ENCODE data around the gene CEP78. TPM values are rescaled to one million over a fixed set of nuclear protein-coding genes. Genes with fewer than 3 reads are reported as not detected.
A peak's percentile ranks its signal among the peaks of the same experiment; 100 is the strongest.
"Not testable (repeated sequence)": the region's sequence is repeated elsewhere in the genome, so short reads cannot be mapped to it uniquely, and the experiment has no call there.

The CEP78 gene
- total RNA-seq, 5 donors from 2014 or later (not counting 1 experiment from before 2014, with no cell fraction given): 23.2 to 37.4 (median 29.5) TPM

GRCh38 chr9:78196258-78196657, 39.6 kb upstream of the CEP78 start:
- Histone ChIP-seq H3K27ac (ENCODE audit: low read length) (no peak overlapping the region), H3K4me3 (ENCODE audit: control insufficient read depth in 1 of 2, extremely low read depth in 1 of 2, low read length in 1 of 2) (no peak overlapping the region), H3K4me1 (ENCODE audit: control insufficient read depth in 1 of 2, extremely low read depth in 1 of 2, insufficient read depth in 2 of 2, low read length in 2 of 2) (peaks cover 5 to 9% of the 10 kb centered on the region in 2 experiments), H3K27me3 (replicated peaks in 1 of 2; ENCODE audit: control insufficient read depth in 2 of 2, extremely low read depth in 1 of 2, insufficient read depth in 2 of 2, low read length in 1 of 2) (no peaks in the 10 kb centered on the region), H3K9me3 (no peaks in the 10 kb centered on the region), H3K36me3 (ENCODE audit: control insufficient read depth in 2 of 2, extremely low read depth in 1 of 2, insufficient read depth in 1 of 2, low read length in 1 of 2) (no peaks in the 10 kb centered on the region)
- H3K4me3 Mint-ChIP-seq: no peak overlapping the region
- DNase-seq: no peak
- no peak for ATAC-seq (replicated peaks in 1 of 4)
- no peaks in the 10 kb centered on the region for H3K27me3 Mint-ChIP-seq
- no peak overlapping the region for H3K27ac Mint-ChIP-seq
- POLR2A ChIA-PET: interaction anchor here in 1 of 2 donors (0.6 kb wide), 1 partner anchor 95 kb away, joined by 10 read pairs; no protein-coding TSS in a partner anchor
- peaks cover 20 to 33% (median 22%) of the 10 kb centered on the region in 3 donors for H3K4me1 Mint-ChIP-seq
- CTCF ChIA-PET: interaction anchor here in 1 of 2 donors (0.8 kb wide), 1 partner anchor 14 kb away, joined by 3 read pairs; no protein-coding TSS in a partner anchor
- peaks cover 13 to 29% (median 17%) of the 10 kb centered on the region in 3 donors for H3K9me3 Mint-ChIP-seq
- H3K36me3 Mint-ChIP-seq: peaks cover 18% of the 10 kb centered on the region
- WGBS (ENCODE audit: insufficient coverage): 89% methylated on average over 1 of the region's 1 CpG

GRCh38 chr9:78201158-78201777, 34.6 kb upstream of the CEP78 start:
- ChIA-PET CTCF (interaction anchor here (0.6 to 1.6 kb wide), 3 partner anchors 10 to 159 kb away, joined by 5 to 7 read pairs (median 5); no protein-coding TSS in a partner anchor), POLR2A (interaction anchor here in 1 of 2 donors (0.6 kb wide), 1 partner anchor 45 kb away, joined by 3 read pairs; no protein-coding TSS in a partner anchor)
- not testable (repeated sequence) for H3K27me3 Mint-ChIP-seq; H3K4me3 ChIP-seq (ENCODE audit: control insufficient read depth in 1 of 2, extremely low read depth in 1 of 2, low read length in 1 of 2); H3K27me3 ChIP-seq (replicated peaks in 1 of 2; ENCODE audit: control insufficient read depth in 2 of 2, extremely low read depth in 1 of 2, insufficient read depth in 2 of 2, low read length in 1 of 2); H3K9me3 ChIP-seq; H3K36me3 ChIP-seq (ENCODE audit: control insufficient read depth in 2 of 2, extremely low read depth in 1 of 2, insufficient read depth in 1 of 2, low read length in 1 of 2)
- H3K4me1 ChIP-seq (ENCODE audit: control insufficient read depth in 1 of 2, extremely low read depth in 1 of 2, insufficient read depth in 2 of 2, low read length in 2 of 2): peaks cover 5 to 16% of the 10 kb centered on the region in 2 experiments
- 15% methylated on average over 13 of the region's 16 CpGs for WGBS (ENCODE audit: insufficient coverage)
- peak; percentile 44 to 83 (median 73) for DNase-seq
- ATAC-seq (replicated peaks in 1 of 4): peak; percentile 98 to 99 (median 99)
- Mint-ChIP-seq H3K36me3 (peaks cover 46% of the 10 kb centered on the region), H3K9me3 (peaks cover 30 to 67% (median 45%) of the 10 kb centered on the region in 3 donors), H3K27ac (peak overlapping the region; percentile 92 to 96), H3K4me1 (peaks cover 33 to 42% (median 34%) of the 10 kb centered on the region in 3 donors), H3K4me3 (peak overlapping the region; percentile 43 to 80 (median 51))
- H3K27ac ChIP-seq (ENCODE audit: low read length): peak overlapping the region; percentile 71

GRCh38 chr9:78207319-78207718, 28.6 kb upstream of the CEP78 start:
- peaks cover 21% of the 10 kb centered on the region for H3K36me3 Mint-ChIP-seq
- POLR2A ChIA-PET: no interaction called here

GRCh38 chr9:78207901-78208300, 28.0 kb upstream of the CEP78 start:
- peaks cover 9 to 39% (median 27%) of the 10 kb centered on the region in 3 donors for H3K9me3 Mint-ChIP-seq

More at GRCh38 chr9:78207319-78207718, 28.6 kb upstream of the CEP78 start:
- CTCF ChIA-PET: interaction anchor here in 1 of 2 donors (0.6 to 0.8 kb wide), 3 partner anchors 8 to 1001 kb away, joined by 3 to 4 read pairs (median 4); no protein-coding TSS in a partner anchor
- no peak for DNase-seq
- no peaks in the 10 kb centered on the region for H3K36me3 ChIP-seq (ENCODE audit: control insufficient read depth in 2 of 2, extremely low read depth in 1 of 2, insufficient read depth in 1 of 2, low read length in 1 of 2)
- H3K27ac ChIP-seq (ENCODE audit: low read length): no peak overlapping the region
- no peak overlapping the region for H3K4me3 Mint-ChIP-seq
- H3K4me1 Mint-ChIP-seq: peaks cover 38 to 41% (median 38%) of the 10 kb centered on the region in 3 donors
- H3K27me3 Mint-ChIP-seq: no peaks in the 10 kb centered on the region
- peak overlapping the region in 1 of 2 donors; percentile 59 for H3K27ac Mint-ChIP-seq
- no peak for ATAC-seq (replicated peaks in 1 of 4)
- no CpG with 5 or more reads among the region's 2 CpGs for WGBS (ENCODE audit: insufficient coverage)
- peaks cover 21 to 22% of the 10 kb centered on the region in 2 experiments for H3K4me1 ChIP-seq (ENCODE audit: control insufficient read depth in 1 of 2, extremely low read depth in 1 of 2, insufficient read depth in 2 of 2, low read length in 2 of 2)
- H3K9me3 ChIP-seq: no peaks in the 10 kb centered on the region
- H3K27me3 ChIP-seq (replicated peaks in 1 of 2; ENCODE audit: control insufficient read depth in 2 of 2, extremely low read depth in 1 of 2, insufficient read depth in 2 of 2, low read length in 1 of 2): no peaks in the 10 kb centered on the region
- no peak overlapping the region for H3K4me3 ChIP-seq (ENCODE audit: control insufficient read depth in 1 of 2, extremely low read depth in 1 of 2, low read length in 1 of 2)
- peaks cover 9 to 42% (median 29%) of the 10 kb centered on the region in 3 donors for H3K9me3 Mint-ChIP-seq

GRCh38 chr9:78209127-78209526, 26.7 kb upstream of the CEP78 start:
- WGBS (ENCODE audit: insufficient coverage): no CpG with 5 or more reads among the region's 7 CpGs
- Mint-ChIP-seq H3K36me3 (peaks cover 10% of the 10 kb centered on the region), H3K4me1 (peaks cover 50 to 53% (median 51%) of the 10 kb centered on the region in 3 donors), H3K9me3 (peaks cover 0 to 27% (median 18%) of the 10 kb centered on the region in 3 donors), H3K4me3 (no peak overlapping the region), H3K27ac (peak overlapping the region; percentile 61 to 86), H3K27me3 (no peaks in the 10 kb centered on the region)
- H3K9me3 ChIP-seq: no peaks in the 10 kb centered on the region
- H3K27me3 ChIP-seq (replicated peaks in 1 of 2; ENCODE audit: control insufficient read depth in 2 of 2, extremely low read depth in 1 of 2, insufficient read depth in 2 of 2, low read length in 1 of 2): no peaks in the 10 kb centered on the region
- DNase-seq (no peak), ATAC-seq (replicated peaks in 1 of 4) (no peak)
- H3K4me3 ChIP-seq (ENCODE audit: control insufficient read depth in 1 of 2, extremely low read depth in 1 of 2, low read length in 1 of 2): no peak overlapping the region
- H3K4me1 ChIP-seq (ENCODE audit: control insufficient read depth in 1 of 2, extremely low read depth in 1 of 2, insufficient read depth in 2 of 2, low read length in 2 of 2): peaks cover 29 to 36% of the 10 kb centered on the region in 2 experiments
- no peak overlapping the region for H3K27ac ChIP-seq (ENCODE audit: low read length)
- no peaks in the 10 kb centered on the region for H3K36me3 ChIP-seq (ENCODE audit: control insufficient read depth in 2 of 2, extremely low read depth in 1 of 2, insufficient read depth in 1 of 2, low read length in 1 of 2)
- CTCF ChIA-PET: no interaction called here
- POLR2A ChIA-PET: no interaction called here

More at GRCh38 chr9:78207901-78208300, 28.0 kb upstream of the CEP78 start:
- no peak for ATAC-seq (replicated peaks in 1 of 4)
- H3K27ac ChIP-seq (ENCODE audit: low read length): no peak overlapping the region
- peak overlapping the region; percentile 53 to 86 for H3K27ac Mint-ChIP-seq
- peaks cover 18% of the 10 kb centered on the region for H3K36me3 Mint-ChIP-seq
- H3K4me3 Mint-ChIP-seq: no peak overlapping the region
- WGBS (ENCODE audit: insufficient coverage): no CpG with 5 or more reads among the region's 4 CpGs
- H3K36me3 ChIP-seq (ENCODE audit: control insufficient read depth in 2 of 2, extremely low read depth in 1 of 2, insufficient read depth in 1 of 2, low read length in 1 of 2): no peaks in the 10 kb centered on the region
- peaks cover 41 to 42% (median 41%) of the 10 kb centered on the region in 3 donors for H3K4me1 Mint-ChIP-seq
- peaks cover 26 to 28% of the 10 kb centered on the region in 2 experiments for H3K4me1 ChIP-seq (ENCODE audit: control insufficient read depth in 1 of 2, extremely low read depth in 1 of 2, insufficient read depth in 2 of 2, low read length in 2 of 2)
- H3K9me3 ChIP-seq: no peaks in the 10 kb centered on the region
- H3K27me3 ChIP-seq (replicated peaks in 1 of 2; ENCODE audit: control insufficient read depth in 2 of 2, extremely low read depth in 1 of 2, insufficient read depth in 2 of 2, low read length in 1 of 2): no peaks in the 10 kb centered on the region
- no peak for DNase-seq
- H3K4me3 ChIP-seq (ENCODE audit: control insufficient read depth in 1 of 2, extremely low read depth in 1 of 2, low read length in 1 of 2): no peak overlapping the region
- ChIA-PET CTCF (interaction anchor here in 1 of 2 donors (0.8 kb wide), 2 partner anchors 8 to 89 kb away, joined by 3 to 4 read pairs; no protein-coding TSS in a partner anchor), POLR2A (no interaction called here)
- no peaks in the 10 kb centered on the region for H3K27me3 Mint-ChIP-seq

- Histone ChIP-seq H3K27ac (ENCODE audit: low read length) (peak overlapping the region; percentile 62), H3K36me3 (ENCODE audit: control insufficient read depth in 2 of 2, extremely low read depth in 1 of 2, insufficient read depth in 1 of 2, low read length in 1 of 2) (no peaks in the 10 kb centered on the region), H3K4me1 (ENCODE audit: control insufficient read depth in 1 of 2, extremely low read depth in 1 of 2, insufficient read depth in 2 of 2, low read length in 2 of 2) (peaks cover 29 to 36% of the 10 kb centered on the region in 2 experiments), H3K9me3 (no peaks in the 10 kb centered on the region), H3K27me3 (replicated peaks in 1 of 2; ENCODE audit: control insufficient read depth in 2 of 2, extremely low read depth in 1 of 2, insufficient read depth in 2 of 2, low read length in 1 of 2) (no peaks in the 10 kb centered on the region), H3K4me3 (ENCODE audit: control insufficient read depth in 1 of 2, extremely low read depth in 1 of 2, low read length in 1 of 2) (no peak overlapping the region)
- Mint-ChIP-seq H3K27me3 (no peaks in the 10 kb centered on the region), H3K4me1 (peaks cover 49 to 51% (median 50%) of the 10 kb centered on the region in 3 donors), H3K36me3 (no peaks in the 10 kb centered on the region), H3K9me3 (peaks cover 0 to 15% (median 5%) of the 10 kb centered on the region in 3 donors), H3K27ac (peak overlapping the region; percentile 85 to 94), H3K4me3 (peak overlapping the region; percentile 4 to 73 (median 5))
- ChIA-PET CTCF (interaction anchor here (0.8 to 1.9 kb wide), 7 partner anchors 10 to 234 kb away, joined by 3 to 7 read pairs (median 3); partner anchors contain the start of gene PSAT1 (in 1 of the 2)), POLR2A (interaction anchor here in 1 of 2 donors (0.6 to 0.9 kb wide), 2 partner anchors 29 to 434 kb away, joined by 4 to 7 read pairs; no protein-coding TSS in a partner anchor)
- peak; percentile 69 to 81 (median 76) for ATAC-seq (replicated peaks in 1 of 4)
- WGBS (ENCODE audit: insufficient coverage): 0% methylated on average over 3 of the region's 4 CpGs
- DNase-seq: peak in 12 of 35 experiments; percentile 3 to 56 (median 12)
Observed at GRCh38 chr9:78210841-78211301, 25.0 kb upstream of the CEP78 start.
